Activated effector memory CD4-positive, alpha-beta T cell treated with anti-CD3 and anti-CD28 coated beads, Interleukin-2, amount 50 U/mL, for 16 hours (primary cell): ENCODE results near the gene EBP.
A peak's percentile ranks its signal among the peaks of the same experiment; 100 is the strongest.

Source experiments
- DNase-seq: peaks from one replicate; pipeline ENCODE4 v3.0.0-alpha.2; 2020

EBP gene

DNA sequence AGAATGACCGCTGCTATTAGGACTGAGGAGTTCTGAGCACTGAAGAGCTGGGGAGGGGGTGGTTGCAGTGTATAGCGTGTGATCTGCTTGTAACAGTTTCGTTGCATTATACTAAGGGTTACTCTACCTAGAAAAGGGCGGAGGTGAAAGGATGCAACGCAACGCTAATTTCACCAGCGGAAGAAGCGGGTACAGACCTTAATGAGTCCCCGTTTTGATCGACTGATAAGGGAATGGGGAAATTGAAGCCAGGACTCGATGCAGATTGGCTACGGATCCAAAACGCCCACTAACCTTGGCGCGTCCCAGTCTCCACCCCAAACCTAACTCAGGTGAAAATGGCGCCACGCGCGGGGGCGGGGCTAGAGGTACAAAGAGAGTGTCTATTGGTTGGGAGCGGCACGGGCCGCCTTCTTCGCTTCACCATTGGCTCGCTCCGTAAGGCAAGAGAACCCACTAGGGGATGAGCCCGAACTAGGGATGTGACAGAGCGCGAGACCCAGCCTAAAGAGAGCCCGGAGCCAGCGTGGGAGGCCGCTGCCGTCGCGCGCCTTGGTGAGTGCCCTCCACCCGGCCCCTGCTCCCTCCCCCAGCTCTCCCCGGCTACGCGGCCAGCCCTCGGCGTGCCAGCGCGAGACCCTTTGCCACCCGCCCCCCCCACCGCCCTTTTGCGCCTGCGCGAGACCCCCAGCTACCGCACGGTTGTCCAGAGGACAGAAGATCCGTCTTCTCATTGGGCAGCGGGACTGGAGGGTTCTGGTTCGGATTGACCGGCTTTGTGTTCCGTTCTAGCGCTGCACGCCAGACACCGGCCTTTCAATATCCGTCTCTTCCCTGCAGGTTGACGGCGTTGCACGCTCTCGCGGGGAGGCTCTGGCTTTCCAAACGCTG lies at the start of gene EBP:
Gene EBP, plus strand, starts transcription at position 456 of the 891 bp plus-strand sequence. CDS start 1,964 bp downstream, outside the sequence.
- DNase-seq = peak; percentile 97

DNA sequence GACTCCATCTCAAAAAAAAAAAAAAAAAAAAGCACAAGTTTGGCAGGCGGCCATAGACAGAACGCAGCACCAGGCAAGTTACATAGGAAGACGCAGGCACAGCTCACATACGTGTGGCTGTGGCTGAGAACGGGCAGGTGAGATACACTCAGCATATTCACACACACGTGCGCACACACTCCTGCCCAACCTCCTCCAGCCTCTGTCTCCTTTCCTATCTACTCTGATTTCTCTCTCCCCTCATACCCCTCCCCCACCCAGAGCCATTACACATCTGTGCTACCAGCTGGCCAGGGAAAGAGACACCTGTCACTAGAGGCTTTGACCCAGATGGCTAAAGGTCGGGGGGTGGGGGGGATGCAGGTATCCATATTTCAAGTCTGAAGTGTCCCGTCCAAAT lies 49.4 kb upstream of the EBP start:
- no peak for DNase-seq

DNA sequence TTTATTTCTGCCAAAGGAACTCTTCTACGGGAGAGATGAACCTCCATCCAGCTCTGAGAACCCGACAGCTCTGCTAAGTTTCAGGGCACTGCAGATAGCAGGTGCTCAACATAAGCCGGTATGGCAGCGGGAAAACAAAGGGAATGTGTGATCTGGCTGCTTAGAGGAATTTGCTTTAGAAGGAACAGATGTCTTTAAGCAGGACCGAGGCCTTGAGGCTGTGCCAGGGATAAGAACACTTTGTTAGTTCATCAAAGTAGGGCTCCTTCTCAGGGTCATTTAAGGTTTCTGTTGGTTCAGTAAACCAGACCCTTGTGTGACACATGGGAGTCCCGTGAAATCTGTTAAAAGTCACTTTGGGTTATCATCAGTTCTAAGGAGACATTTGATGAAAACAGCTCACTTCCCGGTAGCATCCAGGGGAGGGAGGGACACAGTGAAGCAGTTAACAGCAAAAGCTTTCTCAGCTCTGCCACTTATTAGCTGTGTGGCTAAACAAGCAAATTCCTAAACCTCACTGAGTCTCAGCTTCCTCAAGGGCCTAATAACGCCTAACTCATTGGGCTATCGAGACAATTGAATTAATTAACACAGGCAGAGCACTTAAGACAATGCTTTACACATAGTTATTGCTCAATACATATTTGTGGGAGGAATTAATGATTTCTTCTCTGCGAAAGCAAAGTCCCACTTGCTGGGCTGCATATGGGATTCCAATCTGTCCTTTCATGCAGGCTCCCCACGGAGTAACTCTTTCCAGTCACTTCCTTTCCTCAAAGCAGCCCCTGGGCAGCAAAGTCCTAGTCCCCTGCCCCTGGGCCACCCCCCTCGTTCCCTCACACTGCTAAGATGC lies 48.5 kb upstream of the EBP start:
- no peak for DNase-seq

DNA sequence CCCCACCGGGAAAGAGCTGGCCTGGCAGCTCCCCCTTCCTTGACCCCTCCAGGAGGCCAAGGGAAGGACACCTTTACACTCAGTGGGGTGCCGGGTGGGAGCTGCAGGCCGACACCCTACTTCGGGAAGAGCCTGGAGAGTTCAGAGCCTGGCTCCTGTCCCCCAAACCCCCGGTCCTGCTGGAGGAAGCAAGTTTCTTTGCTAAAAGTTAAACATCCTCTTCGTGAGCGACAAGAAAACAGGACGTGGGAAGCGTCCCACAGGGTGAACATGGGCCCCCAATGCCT lies 48.0 kb upstream of the EBP start:
- no peak for DNase-seq

DNA sequence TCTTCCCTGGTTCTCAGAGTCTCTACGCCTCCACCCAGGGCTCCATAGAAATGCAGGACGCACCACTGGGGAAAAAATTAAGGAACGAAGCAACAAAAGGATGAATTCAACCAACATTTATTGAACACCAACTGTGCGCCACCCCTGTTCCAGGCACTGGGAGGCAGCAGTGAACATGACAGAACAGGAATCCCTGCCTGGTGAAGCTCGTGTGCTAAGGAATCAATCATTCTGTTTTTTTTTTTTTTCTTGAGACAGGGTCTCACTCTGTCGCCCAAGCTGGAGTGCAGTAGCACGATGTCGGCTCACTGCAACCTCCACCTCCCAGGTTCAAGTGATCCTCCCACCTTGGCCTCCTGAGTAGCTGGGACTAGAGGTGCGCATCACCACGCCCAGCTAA lies 47.5 kb upstream of the EBP start:
- no peak for DNase-seq

DNA sequence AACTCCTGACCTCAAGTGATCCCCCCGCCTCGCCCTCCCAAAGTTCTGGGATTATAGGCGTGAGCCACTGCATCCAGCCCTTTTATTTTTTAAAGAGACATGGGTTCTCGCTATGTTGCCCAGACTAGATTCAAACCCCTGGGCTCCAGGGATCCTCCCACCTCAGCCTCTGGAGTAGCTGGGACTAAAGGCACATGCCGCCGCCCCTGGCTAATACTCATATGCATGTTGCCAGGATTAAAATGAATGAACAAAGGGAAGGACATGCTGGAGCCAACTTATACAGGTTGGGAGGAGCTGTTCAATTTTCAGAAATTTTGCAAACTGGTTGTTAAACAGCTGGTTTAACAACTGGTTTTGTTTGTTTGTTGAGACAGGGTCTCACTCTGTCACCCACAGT lies 47.0 kb upstream of the EBP start:
- DNase-seq = no peak

DNA sequence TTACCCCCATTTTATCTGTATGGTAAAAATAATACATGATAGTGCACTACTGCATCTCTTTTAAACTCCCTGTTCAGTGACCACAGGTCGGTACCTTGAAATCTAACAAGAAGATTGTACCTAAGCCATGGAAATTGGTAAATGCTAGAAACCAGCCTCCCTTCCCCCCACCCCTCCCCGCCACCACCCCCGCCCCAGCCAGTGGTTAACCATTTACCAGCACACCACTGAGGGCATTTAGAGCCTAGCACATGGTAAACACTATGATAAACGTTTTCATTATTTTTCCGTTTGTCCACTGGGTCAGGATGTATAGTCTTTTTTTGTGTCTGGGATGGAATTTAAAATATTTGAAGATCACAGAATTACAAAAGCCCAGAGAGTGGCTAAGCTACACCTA lies 46.3 kb upstream of the EBP start:
- no peak for DNase-seq

DNA sequence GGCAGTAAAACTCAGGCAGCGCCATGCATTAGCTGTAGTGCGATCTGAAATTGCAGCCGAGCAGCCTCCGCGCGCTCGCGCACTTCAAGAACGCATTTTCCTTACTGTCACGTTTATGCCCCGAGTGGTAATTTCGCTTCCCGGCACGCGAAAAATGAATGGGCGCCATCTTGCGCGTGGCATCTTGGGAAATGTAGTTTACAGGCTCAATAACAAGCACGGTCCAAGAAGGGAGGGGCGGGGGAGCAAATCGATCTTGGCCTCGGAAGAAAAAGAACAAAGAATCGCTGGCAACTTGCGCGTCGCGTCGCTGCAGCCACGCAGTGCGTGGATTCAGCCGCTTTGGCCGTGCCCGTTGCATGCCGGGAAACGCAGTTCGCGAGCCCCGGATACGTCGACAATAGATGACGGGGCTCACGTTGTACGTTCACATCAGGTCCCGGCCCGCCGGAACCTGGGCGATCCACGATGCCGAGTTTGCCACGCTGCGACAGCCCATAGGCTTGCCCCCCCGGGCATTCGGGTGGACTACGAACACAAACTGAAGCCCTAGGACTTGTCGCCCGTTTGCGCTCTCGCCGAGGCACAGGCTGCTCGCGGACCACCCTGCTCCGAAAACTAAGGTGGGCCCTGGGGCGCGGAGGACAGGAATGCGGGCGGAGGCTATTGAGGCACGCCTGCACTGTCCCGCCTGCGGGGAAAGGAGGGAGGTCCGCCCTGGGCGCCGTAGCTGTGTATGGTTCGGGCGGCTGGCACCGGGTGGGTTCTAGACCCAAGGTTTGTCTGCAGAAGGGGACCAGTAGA lies 45.6 kb upstream of the EBP start, which contains the start of gene FTSJ1:
Gene FTSJ1, plus strand, starts transcription at position 426 of the 804 bp plus-strand sequence. CDS start 1,849 bp downstream, outside the sequence.
- DNase-seq = peak; percentile 95

DNA sequence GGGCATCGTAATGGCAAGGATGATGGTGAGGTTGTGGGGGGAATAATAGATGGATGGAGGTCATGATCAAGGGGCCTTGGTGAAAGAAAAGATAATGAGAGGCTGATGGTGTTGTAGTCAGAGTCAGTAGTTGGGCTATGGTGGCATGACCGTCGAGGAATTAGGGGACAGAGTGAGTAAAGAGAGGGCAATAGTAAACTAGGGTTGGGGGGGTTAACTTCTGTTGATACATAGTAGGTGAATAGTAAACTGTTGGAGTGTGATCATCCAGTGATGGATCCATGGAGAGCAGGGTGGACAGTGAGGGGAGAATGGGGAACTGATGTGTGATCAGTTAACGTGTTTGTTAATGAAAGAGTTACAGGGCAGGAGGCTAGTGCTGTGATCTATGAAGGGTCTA lies 44.7 kb upstream of the EBP start:
- no peak for DNase-seq

DNA sequence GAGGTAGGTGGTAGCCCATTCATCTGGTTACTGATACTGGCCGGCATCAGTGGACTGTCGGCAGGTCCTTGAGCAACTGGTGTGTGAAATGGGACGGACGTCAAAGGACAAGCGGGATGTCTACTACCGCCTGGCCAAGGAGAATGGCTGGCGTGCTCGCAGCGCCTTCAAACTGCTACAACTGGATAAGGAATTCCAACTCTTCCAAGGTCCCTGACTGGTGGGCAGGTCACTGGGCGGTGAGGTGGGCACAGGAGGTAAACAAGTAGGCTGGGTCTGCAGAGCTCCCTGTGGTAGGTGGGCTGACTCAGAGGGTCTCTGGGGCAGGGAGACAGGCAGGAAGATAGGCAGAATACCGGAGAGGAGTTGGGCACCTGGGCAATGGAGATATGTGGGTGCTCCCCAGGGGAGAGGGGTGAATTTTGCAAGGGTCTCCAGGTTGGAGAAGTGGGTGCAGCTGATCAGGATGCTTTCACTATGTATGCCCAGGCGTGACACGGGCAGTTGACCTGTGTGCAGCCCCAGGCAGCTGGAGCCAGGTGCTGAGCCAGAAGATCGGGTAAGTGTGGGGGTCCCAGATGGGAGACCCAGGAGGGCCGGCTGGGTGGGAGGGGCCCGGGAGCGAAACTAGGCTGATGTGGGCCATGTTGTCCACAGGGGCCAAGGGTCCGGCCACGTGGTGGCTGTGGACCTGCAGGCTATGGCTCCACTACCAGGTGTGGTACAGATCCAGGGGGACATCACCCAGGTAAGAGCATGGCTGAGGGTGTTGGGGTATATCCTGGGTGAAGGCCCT lies 43.5 kb upstream of the EBP start:
- DNase-seq = no peak

DNA sequence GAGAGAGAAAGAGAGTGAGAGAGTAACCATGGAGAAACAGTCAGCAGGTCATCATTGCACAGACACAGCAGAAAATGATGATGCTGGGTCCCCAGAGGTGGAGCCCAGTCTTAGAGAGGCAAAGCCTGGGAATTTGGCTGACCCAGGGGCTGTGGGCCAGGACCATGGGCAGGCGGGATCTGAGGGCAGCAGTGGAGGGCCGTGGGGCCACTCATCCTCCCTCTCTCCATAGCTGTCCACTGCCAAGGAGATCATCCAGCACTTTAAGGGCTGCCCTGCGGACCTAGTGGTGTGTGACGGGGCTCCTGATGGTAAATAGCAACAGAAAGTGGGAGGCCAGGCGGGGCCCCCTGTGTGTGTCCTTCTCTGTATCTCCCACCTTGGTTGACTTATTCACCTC lies 42.8 kb upstream of the EBP start:
- DNase-seq = no peak

DNA sequence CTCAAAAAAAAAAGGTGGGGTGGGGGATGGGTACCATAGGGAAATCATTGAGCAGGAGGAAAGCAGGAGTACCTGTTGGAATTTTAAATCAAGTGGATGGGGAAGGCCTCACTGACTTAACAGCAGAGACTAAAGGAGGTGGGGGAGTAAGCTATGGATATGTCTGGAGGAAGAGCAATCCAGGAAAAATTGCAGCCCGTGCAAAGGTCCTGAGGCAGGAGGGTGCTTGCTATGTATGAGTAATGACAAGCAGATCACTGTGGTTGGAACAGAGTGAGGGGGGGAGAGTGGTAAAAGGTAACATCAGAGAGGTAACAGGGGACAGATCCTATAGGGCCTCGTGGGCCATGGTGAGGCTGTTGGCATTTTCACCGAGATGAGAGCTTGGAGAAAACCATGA lies 41.5 kb upstream of the EBP start:
- no peak for DNase-seq

DNA sequence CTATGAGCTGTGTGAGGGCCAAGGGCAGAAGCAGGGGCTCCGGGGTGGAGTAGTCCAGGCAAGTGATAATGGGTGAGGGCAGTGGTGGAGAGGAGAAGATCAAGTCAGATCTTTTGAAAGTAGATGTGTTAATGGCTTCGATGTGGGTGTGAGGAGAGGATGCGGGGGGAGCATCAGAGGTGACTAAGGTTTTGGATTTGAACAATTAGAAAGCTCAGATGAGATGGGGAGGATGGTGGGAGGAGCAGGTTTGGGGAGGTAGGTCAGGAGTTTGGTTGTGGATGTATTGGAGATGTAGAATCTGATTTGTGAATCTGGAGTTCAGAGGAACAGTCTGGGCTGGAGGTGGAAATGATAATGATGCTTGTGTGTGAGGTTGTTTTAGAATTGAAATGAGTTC lies 41.0 kb upstream of the EBP start:
- DNase-seq = no peak

DNA sequence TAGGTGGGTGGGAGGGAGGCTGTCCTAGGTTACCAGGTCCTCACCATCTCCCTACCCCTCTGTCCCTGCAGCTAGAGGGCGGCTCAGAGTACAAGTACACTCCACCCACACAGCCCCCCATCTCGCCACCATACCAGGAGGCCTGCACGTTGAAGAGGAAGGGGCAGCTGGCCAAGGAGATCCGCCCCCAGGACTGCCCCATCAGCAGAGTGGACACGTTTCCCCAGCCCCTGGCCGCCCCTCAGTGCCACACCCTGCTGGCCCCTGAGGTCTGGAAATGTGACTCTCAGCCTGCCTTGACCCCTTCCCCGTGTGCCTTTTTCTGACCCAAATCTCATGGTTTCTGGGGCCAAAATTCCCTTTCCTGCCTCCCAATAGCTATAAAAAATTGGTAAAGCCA lies 39.1 kb upstream of the EBP start:
- no peak for DNase-seq

DNA sequence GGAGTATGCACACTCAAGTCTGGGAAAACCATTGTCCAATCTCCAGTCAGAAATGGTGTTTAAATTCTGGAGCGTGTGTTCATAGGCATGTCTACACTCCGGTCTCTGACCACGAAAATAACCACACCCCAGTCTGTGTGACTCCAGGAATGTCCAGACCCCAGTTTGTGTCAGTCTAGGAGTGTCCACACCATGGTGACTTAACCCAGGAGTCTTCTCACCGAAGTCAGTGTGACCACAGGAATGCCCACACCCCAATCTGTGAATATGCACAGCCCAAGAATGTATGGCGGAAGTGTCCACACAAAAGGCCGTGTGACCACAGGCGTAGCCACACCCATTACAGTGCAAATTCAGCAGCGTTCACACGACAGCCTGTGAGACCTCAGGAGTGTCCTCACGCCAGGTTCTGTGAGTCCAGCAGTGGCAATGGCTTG lies 34.2 kb upstream of the EBP start:
- DNase-seq = no peak

DNA sequence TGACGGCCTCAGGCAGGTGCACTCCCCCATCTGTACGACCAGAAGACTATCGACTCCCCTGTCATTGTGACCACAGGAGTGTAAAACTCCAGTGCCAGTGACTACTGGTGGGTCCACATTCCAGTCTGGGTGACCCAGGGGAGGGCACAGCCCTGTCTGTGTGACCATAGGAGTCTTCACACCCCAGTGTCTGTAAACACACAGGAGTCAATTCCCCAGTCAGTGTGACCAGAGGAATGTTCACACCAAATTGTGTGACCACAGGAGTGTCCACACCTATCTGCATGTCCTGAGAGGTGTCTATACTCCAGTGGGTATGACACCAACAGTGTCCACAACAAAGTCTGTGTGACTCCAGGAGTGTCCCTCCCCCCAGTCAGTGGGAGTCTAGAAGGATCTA lies 33.6 kb upstream of the EBP start:
- DNase-seq = no peak

DNA sequence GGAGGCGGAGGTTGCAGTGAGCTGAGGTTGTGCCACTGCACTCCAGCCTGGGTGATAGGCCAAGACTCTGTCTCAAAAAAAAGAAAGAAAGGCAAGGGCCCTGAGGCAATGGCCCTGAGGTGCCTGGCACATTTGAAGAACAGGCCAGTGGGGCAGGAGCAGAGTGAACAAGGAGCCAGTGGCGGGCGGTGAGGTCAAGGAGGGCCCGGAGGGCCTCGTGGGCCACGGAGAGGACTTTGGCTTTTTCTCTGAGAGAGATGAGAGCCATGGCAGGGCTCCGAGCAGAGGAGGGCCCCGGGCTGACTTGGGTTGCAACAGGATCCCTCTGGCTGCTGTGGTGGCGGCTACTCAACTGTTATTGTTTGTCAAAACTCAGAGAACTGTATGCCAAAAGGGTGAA lies 32.3 kb upstream of the EBP start:
- DNase-seq = no peak

DNA sequence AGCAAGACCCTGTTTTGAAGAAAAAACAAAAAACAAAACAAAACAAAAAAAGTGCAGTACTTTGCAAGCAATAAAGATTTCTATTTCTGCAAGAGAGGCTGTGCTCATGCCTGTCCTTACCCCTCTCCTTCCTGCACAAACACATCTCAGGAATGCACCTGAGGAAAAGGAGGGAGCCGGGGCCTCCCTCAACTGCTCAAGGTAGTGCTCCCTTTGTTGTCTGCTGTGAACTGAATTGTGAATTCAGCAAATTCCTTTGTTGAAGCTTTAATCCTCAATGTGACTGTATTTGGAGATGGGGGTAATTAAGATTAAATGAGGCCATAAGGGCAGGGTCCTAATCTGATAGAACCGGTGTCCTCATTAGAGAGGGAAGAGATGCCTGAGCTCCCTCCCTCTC lies 31.7 kb upstream of the EBP start:
- DNase-seq = no peak

DNA sequence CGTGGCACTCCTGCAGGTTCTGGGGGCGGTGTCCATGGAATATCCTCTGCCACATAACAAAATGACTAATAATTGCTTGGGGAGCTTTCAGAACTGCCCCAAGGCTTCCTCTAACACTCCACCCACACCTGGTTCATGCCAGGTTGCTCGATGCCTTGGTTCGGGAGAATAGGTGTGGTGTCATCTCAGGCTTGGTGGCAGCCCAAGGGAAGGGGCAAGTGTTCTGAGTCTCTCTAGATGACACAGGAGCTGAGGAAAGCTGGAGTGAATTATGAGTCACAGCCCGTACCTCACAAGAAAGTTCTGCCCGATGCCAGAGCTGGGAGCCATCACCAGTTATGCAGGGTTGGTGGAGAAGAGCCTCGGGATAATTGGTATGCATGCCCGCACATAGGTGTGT lies 30.9 kb upstream of the EBP start:
- DNase-seq = no peak

DNA sequence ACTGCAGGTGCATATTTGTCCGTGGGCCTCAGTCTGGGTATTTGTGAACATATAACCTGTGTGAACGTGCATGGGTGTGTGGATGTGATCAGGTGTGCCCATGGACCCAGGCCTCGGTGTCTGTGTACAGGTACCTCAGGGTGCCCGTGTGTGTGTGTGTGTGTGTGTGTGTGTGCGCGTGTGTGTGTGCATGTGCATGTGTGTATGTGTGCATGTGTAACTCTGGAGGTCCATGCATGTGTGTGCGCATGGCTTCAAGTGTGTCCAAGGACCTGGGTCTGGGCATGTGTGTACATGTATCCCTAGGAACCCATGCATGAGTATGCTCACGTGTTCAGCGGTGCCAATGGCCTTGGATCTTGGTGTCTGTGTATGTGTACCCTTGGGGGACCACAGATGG lies 29.8 kb upstream of the EBP start:
- no peak for DNase-seq

DNA sequence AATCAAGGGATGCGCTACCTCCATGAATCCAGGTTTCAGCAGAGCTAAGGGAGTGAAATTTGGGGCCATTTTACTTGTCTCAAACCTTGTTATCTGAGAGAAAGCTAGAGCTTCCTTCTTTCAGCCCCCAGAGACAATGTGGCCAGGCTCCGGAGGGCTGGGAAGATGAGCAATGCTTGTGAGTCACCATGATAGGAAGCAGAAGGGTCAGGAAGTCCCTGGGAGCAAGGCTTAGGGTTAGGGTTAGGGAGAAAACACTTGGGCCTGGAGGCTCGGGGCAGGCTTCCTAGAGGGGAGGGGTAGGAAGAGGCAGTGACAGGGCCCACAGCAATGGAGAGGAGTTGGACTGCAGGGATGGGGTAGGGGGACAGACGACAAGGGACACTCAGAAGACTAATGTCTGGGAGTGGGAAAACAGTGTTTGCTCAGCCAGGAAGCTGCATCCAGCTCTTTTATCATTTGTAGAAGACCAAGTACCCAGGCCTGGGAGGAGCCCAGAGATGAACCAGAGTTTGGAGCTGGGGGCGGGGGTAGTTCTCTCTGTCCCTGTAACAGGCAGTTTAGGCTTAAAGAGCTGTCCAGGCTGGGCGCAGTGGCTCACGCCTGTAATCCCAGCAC lies 29.2 kb upstream of the EBP start:
- DNase-seq = no peak

DNA sequence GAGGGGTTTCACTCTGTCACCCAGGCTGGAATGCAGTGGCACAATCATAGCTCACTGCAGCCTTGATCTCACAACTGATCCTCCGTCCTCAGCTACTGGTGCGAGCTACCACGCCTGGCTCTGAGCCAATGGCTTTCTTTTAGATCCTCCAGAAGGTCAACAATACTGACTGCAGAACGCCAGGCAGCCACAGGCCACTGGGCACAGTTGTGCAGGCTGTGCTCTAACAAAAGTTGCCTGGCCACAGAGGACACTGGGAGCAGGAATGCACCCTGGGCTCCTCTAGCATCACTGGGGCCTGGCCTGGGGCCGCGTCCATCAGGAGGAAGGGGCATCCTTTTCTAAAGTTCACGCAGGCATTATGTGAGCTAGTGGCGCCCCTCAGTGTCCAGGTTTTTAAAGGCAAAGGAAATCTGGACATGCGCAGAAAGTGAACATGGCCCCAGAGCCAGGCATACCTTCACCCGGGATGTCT lies 27.7 kb upstream of the EBP start:
- no peak for DNase-seq
